ENCODE data around the gene FLT4. TPM values are rescaled to one million over a fixed set of nuclear protein-coding genes. Genes with fewer than 3 reads are reported as not detected.

Gene FLT4
- total RNA-seq, 4 donors from 2014 or later: 2.1 to 11.6 (median 4.0) TPM

DNA sequence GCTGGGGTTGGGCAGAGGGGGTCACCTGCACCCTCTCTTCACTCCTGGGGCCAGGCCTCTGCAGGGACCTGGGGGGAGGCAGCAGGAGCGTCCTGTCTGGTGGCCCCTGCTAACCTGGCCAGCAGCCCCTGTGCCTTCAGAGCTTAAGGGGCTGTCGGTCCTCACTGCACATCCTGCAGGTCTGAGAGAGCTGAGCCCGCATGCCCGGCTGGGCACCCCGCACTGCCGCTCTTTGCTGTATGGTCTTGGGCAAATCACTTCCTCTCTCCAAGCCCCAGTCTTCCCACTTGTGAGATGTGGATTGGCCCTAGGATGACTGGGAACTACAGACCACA is 7.9 kb downstream of the FLT4 start:
- 100% methylated on average over 3 of the region's 6 CpGs for WGBS, 2 donors
- TF ChIP-seq POLR2A (IDR thresholded peaks at IDR 0.05): no peak
- TF ChIP-seq, protein P1, sequence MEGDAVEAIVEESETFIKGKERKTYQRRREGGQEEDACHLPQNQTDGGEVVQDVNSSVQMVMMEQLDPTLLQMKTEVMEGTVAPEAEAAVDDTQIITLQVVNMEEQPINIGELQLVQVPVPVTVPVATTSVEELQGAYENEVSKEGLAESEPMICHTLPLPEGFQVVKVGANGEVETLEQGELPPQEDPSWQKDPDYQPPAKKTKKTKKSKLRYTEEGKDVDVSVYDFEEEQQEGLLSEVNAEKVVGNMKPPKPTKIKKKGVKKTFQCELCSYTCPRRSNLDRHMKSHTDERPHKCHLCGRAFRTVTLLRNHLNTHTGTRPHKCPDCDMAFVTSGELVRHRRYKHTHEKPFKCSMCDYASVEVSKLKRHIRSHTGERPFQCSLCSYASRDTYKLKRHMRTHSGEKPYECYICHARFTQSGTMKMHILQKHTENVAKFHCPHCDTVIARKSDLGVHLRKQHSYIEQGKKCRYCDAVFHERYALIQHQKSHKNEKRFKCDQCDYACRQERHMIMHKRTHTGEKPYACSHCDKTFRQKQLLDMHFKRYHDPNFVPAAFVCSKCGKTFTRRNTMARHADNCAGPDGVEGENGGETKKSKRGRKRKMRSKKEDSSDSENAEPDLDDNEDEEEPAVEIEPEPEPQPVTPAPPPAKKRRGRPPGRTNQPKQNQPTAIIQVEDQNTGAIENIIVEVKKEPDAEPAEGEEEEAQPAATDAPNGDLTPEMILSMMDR (IDR thresholded peaks at IDR 0.05): no peak
- H3K4me3 ChIP-seq (ENCODE audit: low read depth, poor library complexity, severe bottlenecking): no peak overlapping the region
- intact Hi-C loops (cut with DNase I; ENCODE audit: low total_unique reads): no loop called here
- no peak for DNase-seq (ENCODE audit: low spot score in 2 of 2)

DNA sequence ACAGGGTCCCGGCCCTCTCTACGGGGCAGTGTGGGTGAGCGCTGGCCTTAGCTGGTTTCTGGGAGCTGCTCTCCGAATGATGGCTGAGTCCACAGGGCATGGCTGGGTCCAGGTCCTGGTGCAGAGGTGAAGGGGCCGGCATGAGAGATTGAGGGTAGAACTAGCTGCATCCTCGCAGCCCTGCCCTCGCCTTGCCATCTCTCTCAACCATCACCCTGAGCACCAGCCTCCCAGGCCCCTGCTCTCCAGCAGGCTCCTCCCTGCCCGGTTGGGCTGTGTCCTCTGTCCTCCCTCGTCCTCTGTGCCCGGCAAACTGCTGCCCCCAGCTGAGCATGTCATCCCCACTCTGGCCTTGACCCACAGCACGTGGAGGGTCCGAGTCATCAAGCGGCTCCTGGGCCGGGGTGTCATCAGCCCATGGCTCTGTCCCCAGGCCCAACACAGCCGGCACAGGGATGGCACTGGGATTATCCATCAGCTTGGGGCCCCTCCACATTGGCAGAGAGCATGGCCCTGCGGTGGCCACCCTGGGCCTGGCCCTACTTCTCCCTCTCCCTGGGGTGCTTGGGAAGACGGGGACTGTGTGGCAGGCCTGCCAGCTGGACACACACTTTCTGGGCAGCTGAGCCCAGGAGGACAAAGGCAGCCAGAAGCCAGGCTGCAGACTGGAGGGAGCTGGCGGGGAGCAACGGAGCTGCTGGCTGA is 8.4 kb downstream of the FLT4 start:
- TF ChIP-seq, protein P1 (IDR thresholded peaks at IDR 0.05): no peak
- TF ChIP-seq POLR2A (IDR thresholded peaks at IDR 0.05): no peak
- WGBS, 2 donors: 89 to 94% methylated on average over 12 to 16 of the region's 19 CpGs
- DNase-seq (ENCODE audit: low spot score in 2 of 2): peak in 1 of 2 donors; percentile 83
- H3K4me3 ChIP-seq (ENCODE audit: low read depth, poor library complexity, severe bottlenecking): no peak overlapping the region
- intact Hi-C loops (cut with DNase I; ENCODE audit: low total_unique reads): no loop called here

DNA sequence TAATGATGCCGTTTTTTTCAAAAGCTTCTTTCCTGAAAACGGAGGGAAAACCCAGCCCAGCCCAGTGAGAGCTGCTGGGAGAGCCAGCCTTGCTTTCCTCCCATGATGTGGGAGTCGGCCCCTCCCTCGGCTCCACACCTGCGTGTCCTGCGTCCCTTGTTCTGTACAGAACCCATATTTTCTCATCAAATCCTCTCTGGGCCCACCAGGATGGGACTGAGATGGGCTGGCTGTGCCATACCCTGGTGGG is 8.9 kb downstream of the FLT4 start:
- DNase-seq (ENCODE audit: low spot score in 2 of 2): no peak
- no peak overlapping the region for H3K4me3 ChIP-seq (ENCODE audit: low read depth, poor library complexity, severe bottlenecking)
- 43 to 44% methylated on average over 6 of the region's 6 CpGs for WGBS, 2 donors
- TF ChIP-seq, protein P1 (IDR thresholded peaks at IDR 0.05): no peak
- no peak for TF ChIP-seq POLR2A (IDR thresholded peaks at IDR 0.05)
- intact Hi-C loops (cut with DNase I; ENCODE audit: low total_unique reads): no loop called here

DNA sequence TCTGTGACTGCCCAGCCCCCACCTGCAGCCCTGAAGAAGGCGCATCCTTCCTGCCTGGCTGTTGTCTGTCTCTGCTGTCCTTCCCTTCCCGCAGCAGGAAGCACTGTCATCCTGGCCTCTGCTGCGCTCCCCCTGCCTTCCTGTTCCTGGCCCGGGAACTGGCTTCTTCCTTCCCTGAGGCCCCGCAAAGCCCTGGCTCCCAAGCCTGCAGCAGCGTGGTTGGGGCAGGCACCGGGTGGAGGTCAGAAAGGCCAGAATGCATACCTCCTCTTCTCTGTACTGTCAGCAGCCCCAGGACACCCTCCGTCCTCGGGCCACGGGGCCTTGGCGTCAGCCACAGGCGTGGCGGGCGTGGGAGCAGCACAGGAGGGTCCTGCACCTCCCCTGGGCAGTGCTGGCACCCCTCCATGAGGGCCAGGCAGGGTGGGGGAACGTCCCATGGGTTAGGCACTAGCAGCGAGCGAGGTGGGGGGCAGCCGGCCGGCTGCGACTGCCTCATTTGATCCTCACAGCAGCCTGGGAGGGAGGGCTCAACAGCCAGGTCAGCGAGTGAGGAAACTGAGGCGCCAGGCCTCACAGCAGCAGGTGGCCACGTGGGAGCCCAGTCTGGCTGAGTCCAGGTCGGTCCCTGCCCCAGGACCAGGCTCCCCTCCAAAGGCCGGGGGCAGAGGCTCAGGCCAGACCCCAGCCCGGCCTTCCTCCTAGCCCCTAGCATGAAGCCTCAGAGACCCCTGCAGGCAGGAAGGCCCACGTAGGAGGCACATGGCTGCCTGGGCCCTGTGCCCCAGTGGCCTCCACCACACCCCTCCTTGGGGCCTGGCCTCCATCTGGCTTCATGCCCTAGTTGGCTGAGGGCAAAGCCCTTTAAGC is 9.4 kb downstream of the FLT4 start:
- no peak overlapping the region for H3K4me3 ChIP-seq (ENCODE audit: low read depth, poor library complexity, severe bottlenecking)
- intact Hi-C loops (cut with DNase I; ENCODE audit: low total_unique reads): no loop called here
- no peak for TF ChIP-seq POLR2A (IDR thresholded peaks at IDR 0.05)
- TF ChIP-seq, protein P1 (IDR thresholded peaks at IDR 0.05): no peak
- WGBS, 2 donors: 61 to 66% methylated on average over 22 to 26 of the region's 27 CpGs
- peak in 1 of 2 donors; percentile 86 for DNase-seq (ENCODE audit: low spot score in 2 of 2)

DNA sequence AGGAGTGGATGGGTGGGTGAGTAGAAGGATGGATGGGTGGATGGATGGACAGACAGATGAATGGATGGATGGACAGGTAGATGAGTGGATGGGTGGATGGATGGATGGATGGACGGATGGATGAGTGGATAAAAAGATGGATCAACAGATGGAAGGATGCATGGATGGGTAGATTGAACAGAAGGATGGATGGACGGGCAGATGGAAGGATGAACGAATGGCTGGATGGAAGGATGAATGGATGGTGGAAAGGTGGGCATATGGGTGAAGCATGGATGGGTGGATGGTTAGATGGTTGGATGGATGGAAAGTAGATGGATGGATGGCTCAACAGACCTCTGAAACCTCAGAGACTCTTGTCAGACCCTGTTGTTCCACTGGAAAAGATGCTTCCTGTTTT is 10.1 kb downstream of the FLT4 start:
- WGBS, 2 donors: 57 to 65% methylated on average over 3 of the region's 3 CpGs
- intact Hi-C loops (cut with DNase I; ENCODE audit: low total_unique reads): no loop called here
- TF ChIP-seq, protein P1 (IDR thresholded peaks at IDR 0.05): no peak
- no peak for TF ChIP-seq POLR2A (IDR thresholded peaks at IDR 0.05)
- DNase-seq (ENCODE audit: low spot score in 2 of 2): no peak
- H3K4me3 ChIP-seq (ENCODE audit: low read depth, poor library complexity, severe bottlenecking): no peak overlapping the region

Data from lower leg skin (tissue), 4 donors.